GM21423 (cell line): ENCODE results near the gene NFKBIA.
A peak's percentile ranks its signal among the peaks of the same experiment; 100 is the strongest.
"Not testable (repeated sequence)": the region's sequence is repeated elsewhere in the genome, so short reads cannot be mapped to it uniquely, and the experiment has no call there.

Source experiments
- ATAC-seq: cut with Tn5 transposase; IDR thresholded peaks from one replicate; pipeline ENCODE4 v1.9.1; 2021; ENCODE audit warnings: mild to moderate bottlenecking, moderate library complexity; ENCODE audit not compliant: unreplicated experiment

The NFKBIA gene, protein sequence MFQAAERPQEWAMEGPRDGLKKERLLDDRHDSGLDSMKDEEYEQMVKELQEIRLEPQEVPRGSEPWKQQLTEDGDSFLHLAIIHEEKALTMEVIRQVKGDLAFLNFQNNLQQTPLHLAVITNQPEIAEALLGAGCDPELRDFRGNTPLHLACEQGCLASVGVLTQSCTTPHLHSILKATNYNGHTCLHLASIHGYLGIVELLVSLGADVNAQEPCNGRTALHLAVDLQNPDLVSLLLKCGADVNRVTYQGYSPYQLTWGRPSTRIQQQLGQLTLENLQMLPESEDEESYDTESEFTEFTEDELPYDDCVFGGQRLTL

GRCh38 chr14:35404449-35405303, at the start of gene NFKBIA:
NFKBIA (minus strand) TSS chr14:35404749; CDS start chr14:35404644, 105 bp downstream.
- ATAC-seq, result peak; percentile 59

DNA sequence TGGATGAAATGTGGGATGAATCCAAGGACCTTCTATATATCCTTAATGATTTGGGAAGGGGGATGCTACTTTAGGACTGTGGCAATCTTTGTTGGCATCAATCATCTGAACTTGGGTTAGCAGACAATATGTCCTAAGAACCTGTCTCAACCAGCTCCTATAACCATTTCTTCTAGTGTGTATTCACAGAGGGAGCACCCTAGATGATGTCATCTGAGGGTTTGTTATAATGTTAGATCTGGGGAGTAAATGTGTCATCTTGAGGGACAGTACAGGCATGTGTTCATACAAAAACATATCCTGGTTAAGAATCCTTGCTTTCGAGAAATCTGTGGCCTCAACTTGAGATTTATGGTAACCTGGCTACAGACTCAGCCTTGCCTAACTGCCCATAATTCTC, 41.9 kb upstream of the NFKBIA start:
- no peak for ATAC-seq

DNA sequence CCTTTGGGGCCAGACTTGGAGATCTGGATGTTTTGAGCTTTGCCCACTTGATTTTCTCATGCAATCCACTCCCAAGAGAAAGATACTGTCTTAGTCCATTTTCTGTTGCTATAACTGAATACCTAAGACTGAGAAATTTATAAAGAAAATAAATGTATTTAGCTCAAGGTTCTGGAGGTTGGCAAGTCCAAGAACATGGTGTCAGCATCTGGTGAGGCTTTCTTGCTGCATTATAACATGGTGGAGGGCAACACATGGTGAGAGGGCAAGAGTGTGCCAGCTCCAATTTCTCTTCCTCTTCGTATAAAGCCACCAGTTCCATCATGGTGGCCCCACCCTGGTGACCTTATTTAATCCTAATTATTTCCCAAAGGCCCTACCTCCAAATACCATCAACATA, 39.6 kb upstream of the NFKBIA start:
- ATAC-seq, result no peak

GRCh38 chr14:35441160-35441559, 36.6 kb upstream of the NFKBIA start:
- no peak for ATAC-seq

GRCh38 chr14:35438910-35439713, 34.6 kb upstream of the NFKBIA start:
- no peak for ATAC-seq

DNA sequence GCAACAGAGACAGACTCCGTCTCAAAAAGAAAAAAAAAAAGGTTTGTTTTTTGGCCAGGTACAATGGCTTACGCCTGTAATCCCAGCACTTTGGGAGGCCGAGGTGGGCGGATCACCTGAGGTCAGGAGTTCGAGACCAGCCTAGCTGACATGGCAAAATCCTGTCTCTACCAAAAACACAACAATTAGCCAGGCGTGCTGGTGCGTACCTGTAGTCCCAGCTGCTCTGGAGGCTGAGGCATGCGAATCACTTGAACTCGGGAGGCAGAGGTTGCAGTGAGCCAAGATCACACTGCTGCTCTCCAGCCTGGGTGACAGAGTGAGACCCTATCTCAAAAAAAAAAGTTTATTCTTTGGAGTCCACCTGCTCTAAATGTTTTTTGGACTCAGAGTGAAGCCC, 33.9 kb upstream of the NFKBIA start:
- not testable (repeated sequence) for ATAC-seq

DNA sequence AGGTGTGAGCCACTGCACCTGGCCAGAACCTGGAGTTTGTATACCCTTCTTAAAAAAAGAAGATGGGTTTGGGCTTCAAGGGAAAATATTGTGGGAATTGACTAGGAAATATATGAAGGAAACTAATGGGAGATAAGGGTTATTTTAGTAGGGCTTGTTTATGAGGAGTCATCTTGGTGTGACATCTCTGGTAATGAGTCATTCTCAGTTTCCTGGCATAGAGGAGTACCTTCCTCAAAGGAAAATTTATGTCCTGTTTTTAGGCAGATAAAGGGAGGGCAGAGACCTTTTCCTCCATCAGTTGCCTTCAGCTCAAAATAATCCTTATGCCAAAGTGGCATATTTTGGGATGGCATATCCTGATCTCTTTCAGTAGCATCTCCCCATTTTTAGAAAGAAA, 30.6 kb upstream of the NFKBIA start:
- no peak for ATAC-seq

GRCh38 chr14:35433826-35434225, 29.3 kb upstream of the NFKBIA start:
- no peak for ATAC-seq

- no peak for ATAC-seq
Measured at GRCh38 chr14:35430459-35431199, 26.1 kb upstream of the NFKBIA start.

DNA sequence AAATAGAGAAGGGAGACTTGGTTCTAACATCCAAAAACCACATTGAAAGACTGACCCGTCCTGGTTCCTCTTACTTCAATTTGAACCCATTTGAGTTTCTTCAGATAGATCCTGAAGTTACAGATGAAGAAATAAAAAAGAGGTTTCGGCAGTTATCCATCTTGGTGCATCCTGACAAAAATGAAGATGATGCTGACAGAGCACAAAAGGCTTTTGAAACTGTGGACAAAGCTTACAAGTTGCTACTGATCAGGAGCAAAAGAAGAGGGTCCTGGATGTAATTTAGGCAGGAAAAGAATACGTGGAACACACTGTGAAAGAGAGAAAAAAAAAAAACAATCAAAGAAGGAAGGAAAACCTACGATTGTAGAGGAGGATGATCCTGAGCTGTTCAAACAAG, 25.4 kb upstream of the NFKBIA start:
- ATAC-seq, result no peak

GRCh38 chr14:35425850-35426249, 21.3 kb upstream of the NFKBIA start:
- ATAC-seq, result no peak

GRCh38 chr14:35423621-35424020, 19.1 kb upstream of the NFKBIA start:
- ATAC-seq, result no peak

- no peak for ATAC-seq
Measured at GRCh38 chr14:35420036-35420811, 15.7 kb upstream of the NFKBIA start.

DNA sequence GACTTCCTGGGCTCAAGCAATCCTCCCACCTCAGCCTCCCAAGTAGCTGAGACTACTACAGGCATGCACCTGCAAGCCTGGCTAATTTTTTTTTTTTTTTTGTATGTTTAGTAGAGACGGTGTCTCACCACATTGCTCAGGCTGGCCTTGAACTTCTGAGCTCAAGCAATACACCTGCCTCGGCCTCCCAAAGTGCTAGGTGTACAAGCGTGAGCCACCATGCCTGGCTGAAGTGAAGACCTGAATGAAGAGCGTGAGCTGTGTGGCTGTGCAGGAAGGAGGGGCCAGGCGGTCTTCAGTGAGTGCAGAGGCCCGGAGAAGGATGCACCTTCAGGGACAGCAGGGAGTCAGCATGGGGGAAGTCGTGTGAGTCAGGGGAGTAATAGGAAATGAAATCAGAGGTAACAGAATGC, 14.9 kb upstream of the NFKBIA start:
- no peak for ATAC-seq

DNA sequence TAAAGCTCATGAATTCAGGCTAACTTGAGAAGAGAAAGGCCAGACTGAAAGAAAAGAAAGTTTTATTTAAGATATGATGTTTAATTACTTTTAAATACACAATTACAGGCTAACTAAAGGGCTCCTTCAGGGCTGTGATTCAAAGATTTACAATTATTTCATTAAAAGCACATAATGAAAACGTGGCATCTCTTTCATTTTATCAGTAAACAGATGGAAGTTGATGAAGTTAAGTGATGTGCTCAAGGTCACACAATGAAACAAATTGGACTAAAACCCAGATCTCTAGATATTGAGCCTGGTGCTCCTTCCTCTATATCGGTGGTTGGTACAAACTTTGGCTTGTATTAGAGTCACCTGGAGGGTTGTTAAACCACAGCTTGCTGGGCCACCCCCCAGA, 13.5 kb upstream of the NFKBIA start:
- ATAC-seq, result no peak

DNA sequence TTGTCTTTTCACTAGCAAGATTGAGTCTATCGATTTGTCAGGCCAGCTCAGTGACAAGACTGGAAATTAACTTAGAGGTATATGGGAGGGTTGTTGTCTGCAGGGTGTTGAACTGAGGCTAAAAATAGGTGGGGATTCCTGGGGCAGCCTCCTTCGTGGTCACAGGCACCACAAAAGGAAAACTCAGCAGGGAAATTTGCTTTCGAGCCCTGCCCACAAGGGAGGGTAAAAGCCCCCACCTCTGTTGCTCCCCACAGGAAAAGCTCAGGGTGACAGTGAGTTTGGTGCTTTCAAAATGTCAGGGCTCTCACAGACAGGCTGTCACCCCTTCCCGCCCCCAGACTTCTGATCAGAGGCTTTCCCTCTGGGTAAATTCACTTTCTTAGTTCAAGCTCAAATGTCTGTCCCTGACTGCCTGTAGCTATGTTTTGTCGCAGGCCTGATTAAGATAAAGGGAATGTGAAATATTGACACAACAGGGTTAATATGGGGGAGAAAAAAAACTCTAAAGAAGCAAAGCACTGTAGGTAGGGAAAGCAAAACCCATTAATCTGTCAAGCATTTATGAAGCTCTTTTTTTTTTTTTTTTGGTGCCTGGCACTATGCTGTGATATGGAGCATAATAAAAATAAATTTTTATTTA, 11.7 kb upstream of the NFKBIA start:
- peak; percentile 58 for ATAC-seq

DNA sequence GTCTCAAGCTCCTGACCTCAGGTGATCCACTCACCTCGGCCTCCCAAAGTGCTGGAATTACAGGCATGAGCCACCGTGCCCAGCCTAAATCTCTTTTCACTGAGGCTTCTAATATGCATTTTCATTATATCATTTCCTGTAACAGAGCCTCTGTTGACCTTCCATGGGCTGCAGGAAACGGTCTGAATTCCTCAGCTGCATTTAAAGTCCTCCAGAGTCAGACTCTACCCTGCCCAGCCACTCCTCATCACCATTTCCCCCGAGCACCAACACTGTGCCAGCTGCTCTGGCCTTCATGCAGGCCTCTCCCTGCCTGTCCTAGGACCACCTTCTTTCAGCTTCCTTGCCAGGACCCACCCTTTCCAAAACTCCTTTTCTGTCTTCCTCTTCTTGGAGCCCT, 9.8 kb upstream of the NFKBIA start:
- no peak for ATAC-seq

- no peak for ATAC-seq
Measured at GRCh38 chr14:35412272-35413056, 7.9 kb upstream of the NFKBIA start.

DNA sequence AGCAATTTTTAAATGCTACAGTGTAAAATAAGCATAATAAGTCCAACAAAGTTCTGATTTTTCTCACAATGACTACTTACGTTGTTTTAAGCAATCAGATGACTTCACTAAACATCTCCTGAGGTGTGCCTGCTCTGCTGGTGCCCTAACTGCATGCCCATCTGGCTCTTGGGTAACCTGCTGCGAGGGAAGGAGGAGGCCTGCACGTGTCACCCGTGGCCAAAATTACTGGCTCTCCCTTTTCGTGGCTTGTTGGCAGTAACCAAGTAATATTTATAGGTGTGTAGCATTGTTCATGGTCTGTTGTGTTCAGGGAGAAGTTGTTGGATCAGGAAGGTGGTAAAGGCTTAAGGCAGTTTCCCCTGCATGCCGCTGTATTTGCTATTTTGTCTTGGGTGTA, 6.3 kb upstream of the NFKBIA start:
- no peak for ATAC-seq
